Ureter (tissue), 1 donor: Measurements from ENCODE around the gene VAV2. TPM values are rescaled to one million over a fixed set of nuclear protein-coding genes. Genes with fewer than 3 reads are reported as not detected.

ENCODE experiments used
- DNase-seq: peaks from one replicate; pipeline ENCODE4 v3.0.0-alpha.2; 2020; ENCODE audit warnings: low spot score
- total RNA-seq: library from RNA; stranded (reverse); gene quantifications from one replicate; pipeline ENCODE4 v1.2.4, GENCODE V29; 2023
- donor health status: DM: yes; HTN: yes; CAD: no.

The VAV2 gene
- total RNA-seq, 1 donor from 2014 or later: 38.9 TPM

DNA sequence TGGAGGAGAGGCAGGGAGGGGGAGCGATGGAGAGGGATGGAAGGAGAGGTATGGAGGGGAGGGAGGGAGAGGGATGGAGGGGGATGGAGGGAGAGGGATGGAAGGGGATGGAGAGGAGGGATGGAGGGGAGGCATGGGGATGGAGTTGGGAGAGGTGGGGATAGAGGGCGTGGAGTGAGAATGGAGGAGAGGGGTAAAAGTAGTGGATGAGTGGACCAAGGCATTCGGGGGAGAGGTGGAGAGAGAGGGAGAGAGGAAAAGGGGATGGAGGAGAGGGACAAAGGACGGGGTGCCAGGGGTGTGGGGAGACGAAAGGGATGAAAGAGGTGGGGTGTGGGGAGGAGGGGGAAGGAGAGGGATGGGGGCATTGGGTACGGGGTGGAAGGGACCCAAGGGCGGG lies 100.4 kb downstream of the VAV2 start:
- no peak for DNase-seq

DNA sequence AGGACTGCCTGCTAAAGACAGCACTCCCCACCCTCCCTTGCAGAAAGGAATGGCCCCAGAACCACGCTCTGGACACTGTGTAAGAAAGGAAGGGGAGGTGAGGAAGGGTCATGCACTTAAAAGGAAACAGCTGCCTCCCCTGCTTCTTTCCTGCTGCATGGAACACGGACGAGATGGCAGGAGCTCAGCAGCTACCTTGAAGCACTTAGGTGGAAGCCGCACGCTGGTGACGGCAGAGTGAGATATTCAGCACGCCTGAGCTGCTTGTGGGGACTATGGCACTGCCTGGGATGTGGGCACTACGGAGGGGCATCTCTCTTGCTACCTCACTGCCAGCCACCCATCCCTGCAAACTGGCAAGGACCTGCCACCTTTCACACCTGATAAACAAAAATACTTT lies 101.5 kb downstream of the VAV2 start:
- DNase-seq: no peak

DNA sequence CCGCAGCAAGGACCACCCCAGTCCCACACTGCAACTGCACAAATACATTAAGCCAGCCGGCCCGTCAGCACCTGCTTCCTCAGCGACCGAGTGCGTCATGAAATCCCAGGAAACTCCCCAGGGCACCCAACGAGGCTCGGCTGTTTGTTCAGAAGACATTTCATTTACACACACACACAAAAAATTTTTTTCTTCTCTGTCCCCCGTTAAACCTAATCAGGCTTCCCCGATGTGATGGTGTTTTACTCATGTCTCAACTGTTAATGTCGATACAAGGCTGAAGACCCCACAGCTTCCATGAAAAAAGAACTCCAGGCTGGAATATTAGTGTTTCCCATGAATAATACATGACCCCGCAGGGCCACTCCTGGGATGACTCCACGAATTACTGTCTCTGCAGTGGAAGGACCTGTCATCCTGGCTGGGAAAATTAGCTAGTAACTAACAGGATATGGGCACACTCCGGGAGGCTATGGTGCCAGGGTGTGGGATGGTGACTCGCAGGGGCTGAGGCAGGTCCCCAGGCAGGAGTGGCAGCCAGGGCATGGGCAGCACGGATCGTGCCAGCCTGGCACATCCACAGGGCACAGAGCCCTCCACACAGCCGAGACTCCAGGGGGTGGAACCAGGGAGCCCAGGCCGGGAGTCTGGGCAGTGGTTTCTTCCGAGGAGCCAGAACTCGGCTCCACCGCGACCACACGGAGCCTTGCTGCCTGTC lies 102.4 kb downstream of the VAV2 start:
- no peak for DNase-seq

DNA sequence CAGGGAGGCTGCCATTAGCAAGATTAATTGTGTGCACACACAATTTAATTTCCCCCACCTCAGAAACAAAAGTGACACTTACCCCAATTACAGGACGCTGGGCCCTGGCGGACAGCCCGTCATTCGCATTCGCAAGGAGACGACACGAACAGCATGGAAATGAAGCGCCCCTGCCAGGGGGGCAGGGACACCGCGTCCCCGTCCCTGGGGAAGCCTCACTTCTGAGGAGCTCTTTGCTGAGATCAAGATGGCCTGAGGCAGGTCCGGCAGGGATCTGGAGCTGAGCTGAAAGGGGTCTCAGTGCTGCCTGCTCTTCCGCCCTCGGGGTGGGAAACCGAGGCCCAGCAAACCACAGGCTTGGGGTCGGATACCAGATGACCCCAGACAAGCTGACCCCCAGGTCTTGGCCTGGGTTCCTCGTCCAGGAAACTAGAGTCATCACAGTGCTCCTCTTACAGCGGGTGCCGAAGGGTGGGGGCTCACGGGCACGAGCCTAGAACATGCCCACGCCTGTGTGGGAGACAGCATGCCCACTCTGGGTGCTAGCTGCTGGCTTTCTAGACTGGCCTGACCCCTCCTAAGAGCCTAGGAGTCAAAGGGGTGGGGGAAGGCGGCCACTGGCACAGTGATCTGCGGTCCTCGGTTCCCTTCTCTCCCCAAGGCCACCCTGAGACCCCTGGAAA lies 103.2 kb downstream of the VAV2 start:
- DNase-seq: no peak

DNA sequence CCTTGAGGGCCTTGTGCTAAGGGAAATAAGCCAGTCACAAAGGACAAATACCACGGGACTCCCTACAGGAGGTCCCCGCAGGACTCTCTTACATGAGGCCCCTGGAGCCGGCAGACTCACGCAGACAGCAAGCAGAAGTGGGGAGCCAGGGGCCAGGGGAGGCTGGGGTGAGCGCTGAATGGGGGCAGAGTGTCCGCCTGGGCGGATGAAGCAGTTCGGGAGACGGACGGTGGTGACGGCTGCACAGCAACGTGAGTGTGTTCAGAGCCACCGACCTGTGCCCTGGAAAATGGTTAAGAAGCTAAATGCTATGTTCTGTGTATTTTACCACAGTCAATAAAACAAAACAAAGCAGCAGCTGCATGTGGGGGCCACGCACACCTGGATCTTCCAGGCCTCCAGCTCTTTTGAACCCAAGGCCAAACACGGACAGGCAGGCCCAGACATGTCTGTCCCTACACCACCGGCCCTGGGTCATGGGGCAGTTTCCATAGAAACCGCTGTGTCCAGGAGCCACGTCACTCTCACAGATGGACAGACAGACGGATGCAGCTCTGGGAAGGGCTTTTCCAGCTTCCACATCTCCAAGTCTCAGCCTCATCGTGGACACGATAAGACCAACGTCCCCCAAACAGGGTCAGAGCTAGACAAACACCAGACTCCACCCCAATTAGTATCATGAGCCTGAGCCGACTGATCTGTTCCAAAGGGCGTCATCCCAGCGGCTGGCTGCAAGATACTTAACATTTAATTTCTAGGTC lies 103.9 kb downstream of the VAV2 start:
- no peak for DNase-seq

DNA sequence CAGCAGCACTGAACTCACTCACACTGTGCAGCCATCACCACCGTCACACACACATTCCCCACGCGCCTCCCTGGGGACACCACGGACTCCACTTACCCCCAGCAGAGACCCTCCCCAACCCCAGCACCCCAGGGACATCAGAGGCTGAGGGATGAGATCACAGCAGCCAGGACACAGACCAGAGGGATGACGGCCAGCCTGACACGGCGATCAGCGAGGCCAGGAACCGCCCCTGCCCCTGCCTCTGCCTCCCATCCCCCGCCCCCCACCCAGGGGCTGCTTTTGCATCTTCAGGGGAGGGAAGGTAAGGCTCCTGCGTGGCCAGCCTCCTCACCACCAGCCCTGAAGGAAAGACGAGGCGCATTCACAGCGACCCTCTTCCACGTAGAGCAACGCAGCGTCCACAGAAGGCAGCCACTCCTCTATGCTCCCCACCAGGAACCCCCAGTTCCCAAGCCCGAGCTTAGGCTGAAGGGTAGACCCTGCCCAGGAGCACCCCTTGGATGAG lies 104.5 kb downstream of the VAV2 start:
- no peak for DNase-seq

DNA sequence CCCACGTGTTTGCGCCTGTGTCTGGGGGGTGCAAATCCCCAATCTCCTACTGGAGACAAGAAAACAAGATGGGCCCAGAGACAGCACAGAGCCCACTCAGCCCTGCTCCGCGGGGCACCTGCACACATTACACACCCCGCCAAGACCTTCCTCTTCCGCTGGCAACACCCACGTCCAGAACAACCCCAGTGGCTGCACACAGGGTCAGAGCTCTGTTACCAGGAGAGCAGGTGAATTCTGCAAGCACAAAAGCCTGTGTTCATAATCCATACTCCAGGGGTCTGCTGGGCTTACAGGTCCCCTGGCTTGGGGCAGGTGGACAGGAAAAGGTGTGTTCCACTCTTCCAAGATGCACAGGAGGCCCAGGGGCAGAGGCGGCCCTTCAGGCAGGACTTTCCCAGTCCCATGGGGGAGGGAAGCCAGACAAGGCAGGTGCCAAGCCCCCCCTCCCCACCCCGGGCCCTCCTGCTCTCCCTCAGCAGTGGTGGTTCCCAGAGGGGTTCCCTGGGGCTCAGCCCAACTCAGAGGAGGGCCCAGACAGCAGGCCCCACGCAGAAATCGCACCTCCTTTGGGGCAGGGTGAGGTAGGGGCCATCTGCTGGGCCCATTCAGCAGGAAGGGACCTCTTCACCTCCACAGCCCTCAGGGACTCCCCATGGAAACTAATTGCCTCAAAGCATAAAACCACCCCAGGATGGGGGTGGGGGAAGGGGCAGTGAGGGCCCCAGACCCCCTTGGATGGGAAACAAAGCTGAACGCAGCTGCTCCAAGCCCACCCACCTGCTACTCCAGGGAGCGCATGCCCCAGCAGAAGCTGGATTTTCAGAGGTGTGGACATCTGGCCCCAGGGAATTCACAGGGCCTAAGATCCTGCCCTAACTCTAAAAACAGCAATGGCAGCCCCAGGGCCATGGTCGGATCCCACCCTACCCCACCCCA lies 105.3 kb downstream of the VAV2 start:
- DNase-seq: no peak

DNA sequence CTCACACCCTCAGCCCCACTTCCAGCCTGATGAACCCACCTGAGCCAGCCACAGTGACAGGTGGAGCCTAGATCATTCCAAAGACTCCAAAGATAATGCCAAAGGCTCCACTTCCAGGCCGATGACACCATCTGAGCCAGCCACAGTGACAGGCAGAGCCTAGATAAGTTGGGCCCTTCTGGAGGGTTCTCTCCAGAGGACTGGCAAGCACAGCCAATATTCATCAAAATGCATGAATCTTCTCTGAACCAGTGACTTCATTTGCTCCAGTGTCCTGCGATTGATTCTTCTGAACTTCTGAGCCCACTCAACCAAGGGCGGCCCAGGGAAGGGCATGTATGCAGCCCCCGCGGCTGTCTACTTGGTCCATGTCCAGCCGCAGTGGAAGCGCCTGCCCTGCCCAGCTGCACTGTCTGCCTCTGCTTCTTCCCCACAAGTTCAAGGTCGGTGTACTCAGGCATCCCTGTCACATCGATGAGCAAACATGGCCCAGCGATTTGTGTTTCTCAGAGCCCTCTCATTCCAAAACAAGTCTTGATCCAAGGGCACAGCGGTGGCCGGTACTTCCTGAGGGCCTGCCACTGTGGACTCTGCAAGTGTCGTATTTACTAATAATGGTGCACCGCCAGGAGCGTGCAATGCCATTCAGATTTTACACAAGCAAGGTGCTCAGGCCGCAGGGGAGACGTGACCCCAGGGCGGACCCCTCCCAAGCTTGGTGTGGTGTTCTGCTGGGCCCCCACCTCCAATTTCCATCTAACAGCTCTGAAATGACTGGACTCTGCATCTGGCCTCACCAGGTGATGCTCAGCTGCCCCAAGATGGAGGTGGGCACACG lies 107.0 kb downstream of the VAV2 start:
- no peak for DNase-seq

DNA sequence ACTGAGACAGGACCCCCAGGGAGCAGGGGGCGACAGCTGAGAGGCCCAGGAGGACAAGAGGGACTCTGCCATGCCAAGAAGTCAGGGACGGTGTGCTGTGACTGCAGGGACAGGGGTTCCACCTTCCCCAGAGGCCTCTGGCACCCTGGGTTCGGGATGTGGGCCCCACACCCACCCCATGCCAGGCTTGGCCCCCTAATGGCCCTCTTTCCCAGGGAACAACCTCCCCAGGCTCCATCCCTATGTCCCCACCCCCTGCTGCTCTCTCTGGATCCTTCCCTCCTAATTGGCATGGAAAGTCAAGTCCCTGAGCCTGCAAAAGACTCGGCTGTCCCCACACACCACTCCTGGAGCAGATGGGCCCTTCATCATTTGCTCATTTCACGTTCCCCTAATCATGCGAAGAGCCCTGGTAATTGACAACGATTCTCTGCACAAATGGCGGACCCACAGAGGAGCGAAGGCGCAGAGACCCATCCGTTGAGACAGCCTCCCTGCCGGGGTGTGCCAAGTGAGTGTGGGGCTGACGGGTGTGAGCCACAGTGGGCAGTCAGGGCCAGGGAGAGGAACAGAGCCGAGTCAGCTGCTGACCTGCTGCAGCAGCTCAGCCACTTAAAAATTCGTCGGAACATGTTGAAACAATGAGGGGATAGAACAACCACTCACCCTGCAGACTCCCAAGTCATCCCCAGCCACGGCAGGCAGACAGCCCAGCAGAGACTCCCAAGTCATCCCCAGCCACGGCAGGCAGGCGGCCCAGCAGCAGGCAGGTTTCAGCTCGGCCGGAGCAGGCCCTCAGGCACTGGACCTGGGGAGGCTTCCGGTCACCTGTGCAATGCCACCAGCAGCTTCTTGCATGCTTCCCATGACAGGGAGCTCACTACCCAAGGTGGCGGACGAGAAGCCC lies 109.0 kb downstream of the VAV2 start:
- no peak for DNase-seq

DNA sequence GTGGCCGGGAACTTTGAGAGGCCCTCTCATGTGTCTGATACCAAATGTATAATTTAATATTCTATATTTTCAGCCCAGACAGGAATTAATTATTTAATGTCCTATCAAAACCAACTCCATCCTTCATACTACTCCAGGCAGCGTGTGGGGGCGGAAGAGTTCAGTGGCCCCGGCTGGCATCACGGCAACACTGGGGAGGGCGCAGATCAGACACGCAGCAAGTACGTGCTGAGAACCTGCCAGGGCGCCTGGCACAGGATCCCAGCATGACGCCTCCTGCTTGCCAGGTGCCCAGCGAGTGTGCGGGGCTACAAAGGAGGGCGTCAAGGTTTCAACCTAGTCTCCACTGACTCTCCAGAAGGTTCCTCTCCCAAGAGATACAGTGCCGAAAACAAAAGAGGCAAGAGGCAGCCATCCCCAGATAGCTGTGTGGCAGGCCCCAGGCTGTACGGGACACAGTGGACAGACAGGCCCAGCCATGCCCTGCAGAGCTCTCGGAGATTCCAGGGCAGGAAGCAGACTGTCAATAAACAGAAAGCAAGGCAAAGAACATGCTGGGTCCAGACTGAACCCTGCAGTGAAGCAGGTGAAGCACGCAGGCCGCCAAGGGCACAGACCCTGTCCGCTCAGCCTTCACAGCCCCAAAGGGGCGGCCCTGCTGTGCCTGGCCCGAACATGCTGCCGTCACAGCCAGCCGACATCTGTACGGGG lies 110.3 kb downstream of the VAV2 start:
- no peak for DNase-seq

DNA sequence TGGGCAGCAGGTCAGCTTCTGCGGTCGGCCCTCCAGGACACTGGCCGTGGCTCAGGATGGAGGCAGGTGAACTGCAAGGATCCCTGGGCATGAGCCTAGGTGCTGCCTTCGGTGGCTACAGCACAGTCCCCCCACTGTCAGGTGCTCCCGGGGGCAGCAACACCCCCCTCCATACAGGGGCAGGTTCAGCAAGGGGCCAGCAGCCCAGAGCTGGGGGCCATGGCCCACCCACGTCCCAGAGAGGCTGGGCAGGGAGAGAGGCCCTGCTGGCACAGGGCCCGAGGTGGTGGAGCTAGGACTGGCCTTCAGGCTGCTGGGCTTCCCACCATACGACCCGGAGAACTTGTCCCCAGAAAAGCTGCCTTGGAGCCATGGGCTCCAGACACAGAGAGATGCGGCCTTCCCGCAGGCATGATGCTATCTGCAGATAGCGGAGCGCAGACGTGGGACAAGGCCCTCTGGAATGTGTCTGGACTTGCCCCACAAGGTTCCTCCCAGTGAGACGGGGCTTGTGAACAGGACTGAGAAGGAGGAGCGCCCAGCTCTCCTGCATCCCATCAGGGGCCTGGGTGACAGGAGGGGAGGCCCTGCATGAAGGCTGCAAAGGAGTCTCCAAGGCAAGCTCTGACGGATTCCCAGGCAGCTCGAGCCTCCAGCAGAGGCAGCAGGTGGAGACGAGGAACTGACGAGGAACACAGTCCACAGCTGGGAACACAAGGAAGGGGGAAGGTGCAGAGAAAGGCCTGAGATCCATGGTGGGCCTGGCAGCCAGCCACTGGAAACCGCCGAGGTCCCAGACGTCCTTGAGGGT lies 111.1 kb downstream of the VAV2 start:
- no peak for DNase-seq

DNA sequence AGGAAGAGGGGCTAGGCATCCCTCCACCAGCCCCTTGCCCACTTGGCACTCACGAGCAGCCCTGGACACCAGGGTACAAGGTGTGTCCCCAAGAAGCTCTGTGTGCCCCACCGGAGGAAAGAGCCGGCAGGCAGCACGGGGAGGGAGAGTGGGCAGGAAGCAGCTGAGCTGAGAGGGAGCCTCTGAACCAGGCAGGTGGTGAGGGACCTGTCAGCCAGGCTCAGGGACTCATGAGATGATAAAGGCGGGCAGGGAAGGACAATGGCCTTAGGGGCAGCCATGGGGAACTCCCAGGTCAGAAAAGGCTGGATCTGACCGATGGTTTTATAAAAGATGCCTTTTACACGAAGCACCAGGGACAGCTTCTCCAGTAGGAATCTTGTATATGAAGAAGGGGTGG lies 112.0 kb downstream of the VAV2 start:
- DNase-seq: no peak

DNA sequence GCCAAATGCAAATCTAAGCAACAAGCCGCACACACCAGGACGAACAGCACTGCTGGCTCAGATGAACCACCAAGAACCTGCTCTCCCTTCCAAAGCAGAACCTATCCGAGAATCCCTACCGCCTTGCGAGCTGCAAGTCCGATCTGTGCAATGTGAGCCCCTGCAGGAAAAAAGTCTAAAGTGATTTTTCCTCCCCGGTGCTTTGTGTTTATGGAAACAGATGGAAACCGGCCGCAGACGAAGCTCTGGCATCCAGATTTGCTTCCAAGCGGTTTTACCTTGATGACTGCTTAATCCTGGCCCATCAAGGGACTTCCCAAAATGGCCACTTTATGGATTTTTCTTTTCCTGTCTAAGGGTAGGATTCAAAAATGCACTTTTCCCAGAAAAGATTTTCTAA lies 112.5 kb downstream of the VAV2 start:
- no peak for DNase-seq

DNA sequence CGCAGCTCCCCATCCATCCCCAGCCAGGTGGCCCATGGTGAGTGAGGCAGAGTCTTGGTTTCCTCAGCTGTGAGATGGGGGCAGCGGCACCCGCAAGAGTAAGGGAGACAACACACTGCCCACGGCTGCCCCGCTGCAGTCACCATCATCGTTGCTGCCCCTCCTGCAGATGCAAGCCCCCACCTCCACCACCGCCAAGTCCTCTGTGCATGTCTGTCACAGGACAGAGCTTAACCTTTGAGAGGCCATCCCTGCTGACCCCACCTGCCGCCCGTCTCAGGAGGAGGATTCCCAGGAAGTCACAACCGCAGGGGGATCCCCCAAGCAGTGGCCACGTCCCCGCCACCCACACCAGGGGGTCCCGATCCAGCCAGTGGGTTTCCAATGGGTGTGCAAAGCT lies 113.7 kb downstream of the VAV2 start:
- DNase-seq: no peak

DNA sequence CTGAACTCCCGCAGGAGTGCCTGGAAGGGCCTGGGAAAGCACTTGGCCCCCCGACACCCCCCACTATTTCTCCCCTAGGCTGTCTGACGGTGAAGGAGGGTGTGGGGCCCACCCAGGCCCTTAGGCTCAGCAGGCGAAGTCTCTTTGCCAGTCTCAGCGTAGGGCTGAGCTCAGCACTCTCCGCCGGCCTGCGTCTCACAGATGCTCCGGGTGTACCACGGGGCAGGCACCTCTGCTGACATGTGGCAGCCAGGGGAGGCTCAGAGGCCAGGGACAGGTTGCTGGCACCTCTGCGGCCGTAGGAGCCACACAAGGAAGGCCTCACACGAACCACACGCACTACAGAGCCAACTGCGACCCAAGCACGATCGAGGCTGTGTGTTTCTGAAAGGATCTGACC lies 114.2 kb downstream of the VAV2 start:
- no peak for DNase-seq

DNA sequence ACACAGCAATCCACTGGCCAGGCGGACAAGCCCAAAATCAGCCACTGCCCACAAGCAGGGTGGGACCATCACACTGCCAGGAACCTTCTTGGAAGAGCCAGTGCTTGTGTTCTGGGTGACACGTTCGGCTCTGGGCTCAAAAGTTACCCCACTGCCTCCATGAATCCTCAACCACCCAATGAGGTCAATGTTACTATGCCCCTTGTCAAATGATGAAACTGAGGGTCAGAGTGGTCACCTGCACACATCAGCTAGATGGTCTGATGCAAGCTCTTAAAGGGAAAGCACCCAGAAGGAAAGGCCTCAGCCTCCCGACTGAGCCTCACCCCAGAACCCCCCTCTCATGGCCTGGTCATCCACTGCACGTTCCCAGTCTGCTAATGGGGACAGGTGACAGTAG lies 114.8 kb downstream of the VAV2 start:
- DNase-seq: no peak

DNA sequence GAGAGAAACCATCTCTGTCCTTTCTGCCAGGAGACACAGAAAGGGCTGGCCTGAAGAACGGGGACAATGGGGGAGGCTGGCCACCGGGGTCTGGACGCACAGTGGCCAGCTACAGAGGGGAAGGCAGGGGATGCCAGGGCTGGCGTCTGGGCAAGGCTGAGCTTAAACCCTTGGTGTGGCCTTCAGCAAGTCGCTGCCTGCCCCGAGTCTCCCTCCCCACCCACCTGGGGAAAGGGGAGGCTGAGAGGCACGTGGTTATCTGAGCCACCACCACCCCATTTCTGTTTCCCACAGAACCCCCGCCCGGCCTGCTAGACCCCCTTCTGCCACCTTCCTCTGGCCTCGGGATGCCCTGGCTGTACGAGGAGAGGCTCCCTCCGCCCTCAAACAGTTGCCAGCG lies 115.3 kb downstream of the VAV2 start:
- DNase-seq: no peak

DNA sequence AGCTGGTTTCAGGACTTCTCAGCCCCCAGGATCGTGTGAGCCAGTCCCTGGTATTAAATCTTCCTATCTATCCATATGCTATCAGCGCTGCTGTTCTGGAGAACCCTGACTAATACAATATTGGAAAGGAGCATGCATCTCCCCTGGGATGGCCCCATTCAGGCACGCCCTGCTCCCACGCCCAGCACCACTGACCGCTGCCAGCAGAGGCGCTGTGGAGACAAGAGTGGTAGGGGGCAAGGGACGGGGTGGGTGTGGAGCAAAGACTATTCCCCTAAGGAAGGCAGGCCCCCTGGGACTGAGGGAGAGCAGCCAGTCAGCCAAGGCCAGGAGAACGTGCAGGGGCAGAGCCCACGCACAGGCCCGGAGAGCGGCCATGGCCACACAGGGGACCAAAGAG lies 116.0 kb downstream of the VAV2 start:
- DNase-seq: no peak
